Stimulated activated CD4-positive, alpha-beta T cell treated with anti-CD3 and anti-CD28 coated beads, Interleukin-2, amount 100 ng/mL, for 4 hours (primary cell): Measurements from ENCODE around the gene ZNF677.
"Not testable (repeated sequence)": the region's sequence is repeated elsewhere in the genome, so short reads cannot be mapped to it uniquely, and the experiment has no call there.

Source experiments
- DNase-seq: peaks from one replicate; pipeline ENCODE4 v3.0.0-alpha.2; 2020; ENCODE audit warnings: low read depth

Gene ZNF677

GRCh38 chr19:53193535-53194222 is 61.0 kb downstream of the ZNF677 start:
- no peak for DNase-seq

GRCh38 chr19:53192771-53193534 is 61.7 kb downstream of the ZNF677 start, which contains the start of gene ZNF665:
Gene ZNF665, minus strand, starts transcription at chr19:53193358. Its CDS starts 10,460 bp downstream, at chr19:53182898.
- DNase-seq: peak; percentile 70

- DNase-seq: no peak
These were observed 64.4 kb downstream of the ZNF677 start for GRCh38 chr19:53190253-53190652.

- not testable (repeated sequence) for DNase-seq
These were observed 64.9 kb downstream of the ZNF677 start for GRCh38 chr19:53189691-53190198.
